SH-SY5Y (cell line): Measurements from ENCODE around the gene TGM4.

ENCODE experiments used
- GATA2 ChIP-seq: IDR thresholded peaks from 2 replicates; pipeline ENCODE4 v1.6.1; 2011; ENCODE audit warnings: mild to moderate bottlenecking, low read depth, low read length
- GATA3 ChIP-seq: IDR thresholded peaks from 2 replicates; pipeline ENCODE4 v1.6.1; 2011; ENCODE audit warnings: low read depth, mild to moderate bottlenecking, low read length, moderate library complexity

GRCh38 chr3:44892689-44893088 lies 18.3 kb downstream of the TGM4 start:
- TF ChIP-seq GATA2 (no peak), GATA3 (no peak)
